GM21381 (cell line): ENCODE results near the gene THRB.

Experiments used
- ATAC-seq: cut with Tn5 transposase; IDR thresholded peaks from one replicate; pipeline ENCODE4 v1.9.1; 2021; ENCODE audit warnings: mild to moderate bottlenecking, moderate library complexity; ENCODE audit not compliant: unreplicated experiment

The THRB gene

DNA sequence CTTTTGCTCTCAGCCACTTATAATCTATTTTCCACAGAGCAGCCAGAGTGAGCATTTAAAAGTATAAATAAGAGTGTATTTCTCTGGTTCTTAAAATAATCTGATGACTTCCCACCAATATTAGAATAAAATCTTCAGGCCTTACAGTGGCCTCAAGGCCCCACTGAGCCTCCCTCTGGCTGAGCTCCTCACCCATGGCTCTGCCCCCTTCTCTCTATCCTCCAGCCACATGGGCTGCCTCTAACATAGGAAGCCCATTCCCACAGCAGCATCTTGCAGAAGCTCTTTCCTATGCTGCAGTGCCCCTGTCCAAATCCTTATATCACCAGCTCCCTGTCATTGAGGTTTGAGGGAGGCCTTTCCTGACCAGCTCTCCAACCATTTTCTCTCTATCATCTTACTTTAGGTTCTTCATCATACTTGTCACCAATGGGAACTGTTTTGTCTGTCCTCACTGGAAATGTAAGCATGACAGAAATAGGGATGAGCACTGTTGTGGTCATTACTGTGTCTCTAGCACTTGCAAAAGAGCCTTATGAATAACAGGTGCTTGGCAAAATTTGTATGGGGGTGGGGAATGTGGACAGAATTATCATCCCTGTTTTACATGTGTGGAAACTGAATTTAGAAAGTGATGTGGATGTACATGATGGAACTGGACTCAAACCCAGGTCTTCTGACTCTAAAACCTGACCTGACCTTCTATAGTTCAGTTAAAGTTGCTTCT lies 299.0 kb downstream of the THRB start:
- ATAC-seq = no peak

- ATAC-seq = no peak
Observed at GRCh38 chr3:24192469-24193056, 302.1 kb downstream of the THRB start.

DNA sequence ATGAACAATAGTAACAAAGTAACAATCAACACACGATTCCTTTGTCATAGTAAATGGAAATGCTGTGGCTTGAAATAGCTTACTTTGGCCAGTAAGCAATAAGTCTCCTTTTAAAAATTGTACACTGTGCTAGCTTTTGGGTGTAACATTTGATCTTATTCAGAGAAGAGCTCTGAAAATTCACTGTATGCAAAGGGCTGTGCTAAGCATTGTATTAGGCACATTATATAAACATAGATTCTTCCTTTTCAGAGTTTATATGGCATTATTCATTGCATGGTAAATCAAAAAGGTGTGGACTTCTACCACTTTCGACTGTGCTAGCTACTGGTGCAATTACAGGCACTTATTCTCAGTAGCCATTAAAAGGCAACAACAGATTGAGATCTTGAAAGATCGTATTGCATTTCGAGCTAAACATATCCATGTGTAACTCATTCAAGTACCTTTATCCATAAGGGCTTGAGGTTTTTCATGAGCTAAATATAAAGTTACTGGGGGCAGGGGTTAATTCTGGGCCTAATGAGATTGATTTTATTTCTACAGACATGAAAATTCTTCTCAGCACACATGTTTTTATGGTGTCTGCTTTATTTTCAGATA lies 302.7 kb downstream of the THRB start:
- no peak for ATAC-seq

GRCh38 chr3:24190256-24190655 lies 304.4 kb downstream of the THRB start:
- no peak for ATAC-seq

- ATAC-seq = no peak
Observed at GRCh38 chr3:24185738-24186384, 308.8 kb downstream of the THRB start.

DNA sequence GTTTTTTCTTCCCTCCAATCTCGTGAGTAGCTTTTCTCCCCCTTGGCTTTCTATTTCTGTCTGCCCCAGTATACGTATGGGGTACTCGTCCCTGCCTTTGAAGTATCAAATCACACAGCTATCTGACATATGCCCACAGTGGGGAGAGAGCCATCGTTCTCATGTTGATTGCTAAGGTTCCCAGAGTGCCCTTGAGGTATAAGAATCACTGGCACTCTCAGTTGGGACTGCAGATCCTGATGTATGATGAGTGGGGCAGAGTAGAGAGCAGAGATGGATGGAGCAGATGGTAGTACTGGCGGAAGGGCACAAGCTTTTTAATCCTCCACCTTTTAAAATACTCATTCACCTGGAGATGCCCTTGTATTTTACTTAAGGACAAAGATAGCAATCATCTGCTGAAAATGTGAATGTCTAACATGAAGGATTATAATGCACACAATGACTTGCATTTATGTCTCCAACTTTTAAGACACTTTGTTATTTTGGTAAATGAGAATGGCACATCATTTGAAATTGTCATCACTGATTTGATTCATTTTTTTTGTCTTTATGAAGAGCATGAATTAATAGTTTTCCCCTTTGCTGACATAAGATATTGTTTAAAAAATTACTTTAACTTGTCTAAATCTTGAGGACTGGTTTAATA lies 310.0 kb downstream of the THRB start:
- ATAC-seq = no peak

DNA sequence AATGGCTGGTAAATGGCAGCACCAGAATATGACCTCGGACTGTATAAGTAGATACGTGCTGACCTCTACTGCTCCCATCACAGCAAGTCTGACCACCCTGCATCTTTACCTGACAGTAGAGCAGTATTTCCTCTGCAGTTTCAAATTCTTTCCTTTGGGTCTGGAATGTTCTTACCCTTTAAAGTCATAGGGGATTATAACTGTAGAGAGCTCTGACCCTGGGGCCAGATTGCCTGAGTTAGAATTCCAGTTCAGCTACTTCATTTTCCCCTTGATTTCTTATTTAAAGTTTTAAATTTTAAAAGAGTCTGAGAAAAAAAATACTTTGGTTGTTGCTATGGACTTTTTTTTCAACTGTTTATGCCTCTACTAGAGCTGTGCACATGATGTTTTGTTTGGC lies 311.9 kb downstream of the THRB start:
- no peak for ATAC-seq

DNA sequence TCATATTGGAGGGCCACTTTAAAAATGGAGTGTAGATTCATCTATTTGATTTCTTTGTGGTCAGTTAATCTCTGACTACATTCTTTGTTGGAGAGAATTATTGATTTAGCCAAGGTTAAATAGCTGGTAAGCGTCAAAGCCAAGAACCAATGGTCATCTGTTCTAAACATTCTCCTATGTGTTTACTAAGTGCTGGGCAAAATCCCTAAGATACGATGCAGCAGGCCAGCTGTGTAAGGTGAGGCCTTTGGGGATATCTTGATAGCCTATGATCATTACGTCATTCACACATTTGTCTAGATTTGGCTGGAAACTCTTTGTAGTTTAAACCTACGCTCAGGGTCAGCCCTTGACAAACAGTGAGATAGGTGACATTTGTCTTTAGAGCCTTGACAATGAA lies 313.4 kb downstream of the THRB start:
- ATAC-seq = no peak

GRCh38 chr3:24180616-24181015 lies 314.0 kb downstream of the THRB start:
- ATAC-seq = no peak

GRCh38 chr3:24177201-24177600 lies 317.4 kb downstream of the THRB start:
- ATAC-seq = no peak

DNA sequence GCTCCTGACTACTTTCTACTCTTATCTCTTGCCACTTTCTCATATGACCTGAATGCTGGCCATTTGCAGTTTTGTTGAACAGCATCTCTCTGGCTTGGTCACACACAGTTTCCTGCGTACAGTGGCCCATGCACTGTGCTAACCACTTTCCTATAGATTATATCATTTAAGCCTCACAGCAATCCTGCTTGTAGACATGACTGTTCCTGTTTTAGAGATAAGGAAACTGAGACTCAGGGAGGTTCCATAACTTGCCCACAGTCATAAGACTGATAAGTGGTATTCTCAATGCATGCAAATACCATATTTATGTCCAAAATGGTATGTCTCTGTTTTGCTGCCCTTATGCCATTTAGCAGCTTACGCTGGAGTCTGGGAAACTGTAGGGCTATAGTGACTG lies 320.0 kb downstream of the THRB start:
- ATAC-seq = no peak

GRCh38 chr3:24168977-24169376 lies 325.7 kb downstream of the THRB start:
- no peak for ATAC-seq

DNA sequence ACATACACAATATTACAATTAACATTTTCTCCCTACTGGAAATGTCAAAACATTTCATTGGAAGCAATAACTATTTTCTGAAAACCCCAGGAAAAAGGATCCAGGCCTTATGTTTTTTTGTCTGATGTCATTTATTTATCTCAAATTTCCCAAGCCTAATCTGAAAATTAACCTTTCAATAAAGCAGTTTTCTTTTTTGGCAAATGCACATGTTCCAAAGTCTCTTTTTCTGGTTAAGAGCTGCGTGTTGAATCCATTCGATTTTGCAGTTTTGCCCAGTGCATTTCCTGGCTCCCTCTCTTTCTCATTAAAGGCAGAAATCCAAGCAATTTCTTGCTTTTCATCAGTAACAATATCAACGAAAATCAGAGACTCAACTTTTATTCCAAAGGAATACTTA lies 327.2 kb downstream of the THRB start:
- no peak for ATAC-seq

DNA sequence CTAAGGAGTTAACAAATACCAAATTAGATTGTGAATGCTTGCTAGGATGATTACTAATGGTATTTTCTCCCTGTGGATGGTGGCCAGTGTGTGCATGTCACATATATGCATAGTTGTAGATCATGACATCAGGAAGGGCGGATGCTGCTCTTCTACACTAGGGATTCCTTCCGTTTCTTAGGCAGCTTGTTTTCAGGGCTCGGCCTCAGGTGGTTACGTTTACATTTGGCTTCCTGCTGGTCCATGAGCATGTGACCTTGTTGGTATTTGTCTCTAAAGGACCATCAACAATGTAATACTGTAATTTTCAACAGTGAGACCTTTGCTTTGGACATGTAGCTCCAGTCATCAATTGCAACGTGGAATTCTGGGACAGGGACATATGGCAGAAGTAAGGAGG lies 328.1 kb downstream of the THRB start:
- ATAC-seq = no peak

- ATAC-seq = no peak
Observed at GRCh38 chr3:24165603-24165982, 329.1 kb downstream of the THRB start.

GRCh38 chr3:24164967-24165602 lies 329.6 kb downstream of the THRB start:
- ATAC-seq = no peak

GRCh38 chr3:24162929-24163328 lies 331.7 kb downstream of the THRB start:
- ATAC-seq = no peak

- no peak for ATAC-seq
Observed at GRCh38 chr3:24161841-24162240, 332.8 kb downstream of the THRB start.

DNA sequence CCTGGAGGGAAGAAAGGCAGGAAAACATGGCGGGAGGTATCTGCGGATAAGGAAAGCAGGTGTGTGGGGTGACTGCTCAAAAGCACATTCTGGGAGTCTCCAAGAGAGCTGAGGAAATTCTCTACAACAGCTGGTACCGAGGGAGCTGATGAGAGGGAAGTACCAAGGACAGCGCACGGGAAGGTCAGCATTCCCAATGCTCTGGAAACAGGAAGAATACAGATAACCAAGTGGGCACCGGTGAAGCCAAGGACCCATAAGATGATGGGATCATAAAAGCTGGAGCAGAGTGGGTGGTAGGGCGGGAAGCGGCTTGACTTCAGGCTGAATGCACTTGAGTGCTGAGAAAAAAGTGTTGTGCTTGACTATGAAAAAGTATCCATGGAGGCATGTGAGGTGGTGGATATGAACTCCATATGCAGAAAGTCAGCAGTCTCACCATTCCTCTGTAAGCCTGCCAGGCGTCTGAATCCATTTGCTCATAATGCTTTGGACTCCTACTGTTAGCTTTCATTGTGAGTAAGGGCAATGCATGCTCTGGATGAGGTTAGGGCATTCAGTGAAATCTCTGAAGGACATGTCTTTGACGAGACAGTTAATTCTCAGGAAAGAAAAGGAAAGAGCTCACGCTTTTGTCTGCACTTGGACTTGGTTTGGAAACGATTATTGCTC lies 334.1 kb downstream of the THRB start:
- no peak for ATAC-seq

DNA sequence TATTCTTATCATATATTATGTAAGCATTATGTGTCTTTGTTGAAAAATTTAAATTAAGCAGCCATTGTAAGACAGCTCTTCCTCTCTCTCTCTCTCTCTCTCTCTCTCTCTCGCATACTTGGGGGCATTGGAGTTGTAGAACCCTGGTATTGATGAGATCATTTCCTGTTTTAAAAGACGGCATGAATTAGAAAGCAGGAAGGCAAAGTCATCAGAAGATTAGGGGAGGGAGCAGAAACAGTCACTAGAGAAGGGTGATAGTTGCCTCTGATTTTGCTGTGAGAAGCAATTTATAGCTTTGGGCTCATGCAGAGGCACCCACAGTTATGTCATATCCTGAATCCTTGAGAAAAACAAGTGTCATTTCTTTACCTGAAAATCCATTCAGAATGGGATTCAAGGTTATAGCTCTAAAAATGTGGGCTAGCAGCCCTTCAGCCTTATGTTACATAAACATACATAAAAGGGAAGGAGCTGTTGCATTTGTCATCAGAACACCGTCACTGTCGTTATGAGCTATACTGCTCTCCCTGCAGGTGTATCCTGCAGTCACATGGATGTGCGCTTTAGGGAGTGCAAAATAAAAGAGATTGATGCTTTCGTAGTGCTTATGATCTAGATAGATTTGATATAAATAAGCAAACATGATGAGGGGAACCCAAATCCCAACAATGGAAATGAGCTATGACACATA lies 335.7 kb downstream of the THRB start:
- no peak for ATAC-seq
